HEK293 (cell line): ENCODE data around the gene BACE1.

Experiments
- CTCF ChIA-PET: fragments of 350-600 bp; formaldehyde crosslinking; extraction: SDS; loops from one replicate; lab custom pipeline; 2021; ENCODE audit warnings: antibody characterized with exemption; lab: Yijun Ruan, JAX
- POLR2A ChIA-PET: fragments of 300-600 bp; formaldehyde crosslinking; extraction: SDS; loops from one replicate; lab custom pipeline; 2020; ENCODE audit warnings: antibody characterized with exemption, inconsistent platforms; lab: Yijun Ruan, JAX
- H3K27ac ChIP-seq: fragments of 200-500 bp; sonication (Bioruptor generic); 2 replicates; pipeline ENCODE4 v1.5.1; 2014; ENCODE audit warnings: low read depth, low read length, control low read depth, inconsistent platforms; ENCODE audit errors: extremely low read depth
- H3K36me3 ChIP-seq, 2 experiments: fragments of 200-500 bp in 1 of 2; sonication (Bioruptor generic) in 1 of 2; 1 replicate in 1 of 2; 2 replicates in 1 of 2; pipeline ENCODE4 v1.5.1; 2014 to 2017; ENCODE audit warnings: inconsistent platforms in 2 of 2, low read length in 2 of 2; ENCODE audit not compliant: control insufficient read depth in 2 of 2, insufficient read depth in 1 of 2
- H3K4me1 ChIP-seq: fragments of 200-500 bp; sonication (Bioruptor generic); 2 replicates; pipeline ENCODE4 v1.5.1; 2014; ENCODE audit warnings: mild to moderate bottlenecking, low read length, inconsistent platforms; ENCODE audit not compliant: control insufficient read depth, insufficient read depth
- H3K4me3 ChIP-seq: 2 replicates; pipeline ENCODE4 v1.5.1; 2011; ENCODE audit warnings: low read depth, mild to moderate bottlenecking, control low read depth, low read length, moderate library complexity
- H3K9me3 ChIP-seq: fragments of 200-500 bp; sonication (Bioruptor generic); 2 replicates; pipeline ENCODE4 v1.5.1; 2014; ENCODE audit warnings: low read depth, low read length, inconsistent platforms; ENCODE audit not compliant: control insufficient read depth, insufficient read depth
- EGR2 ChIP-seq: fragments of 450-650 bp; formaldehyde crosslinking; IDR thresholded peaks from 2 replicates; pipeline ENCODE4 v1.5.1; 2016; ENCODE audit warnings: low read depth, missing biosample characterization, missing genetic modification characterization
- ZNF175 ChIP-seq: fragments of 450-650 bp; formaldehyde crosslinking; IDR thresholded peaks from 2 replicates; pipeline ENCODE4 v1.5.1; 2016; ENCODE audit warnings: missing biosample characterization, missing genetic modification characterization
- ZNF211 ChIP-seq: fragments of 450-650 bp; formaldehyde crosslinking; IDR thresholded peaks from 2 replicates; pipeline ENCODE4 v1.5.1; 2016; ENCODE audit warnings: low read depth, missing biosample characterization, missing genetic modification characterization
- ZNF266 ChIP-seq: fragments of 450-650 bp; formaldehyde crosslinking; IDR thresholded peaks from 2 replicates; pipeline ENCODE4 v1.5.1; 2016; ENCODE audit warnings: missing biosample characterization, missing genetic modification characterization, low read depth
- ZNF292 ChIP-seq: fragments of 450-650 bp; formaldehyde crosslinking; IDR thresholded peaks from 2 replicates; pipeline ENCODE4 v1.5.1; 2016; ENCODE audit warnings: low read depth, missing biosample characterization, missing genetic modification characterization, borderline replicate concordance
- ZNF366 ChIP-seq: fragments of 450-650 bp; formaldehyde crosslinking; conservative IDR thresholded peaks from 2 replicates; pipeline ENCODE4 v1.5.1; 2016; ENCODE audit warnings: missing biosample characterization, missing genetic modification characterization
- ZNF629 ChIP-seq: fragments of 450-650 bp; formaldehyde crosslinking; IDR thresholded peaks from 2 replicates; pipeline ENCODE4 v1.5.1; 2017; ENCODE audit warnings: missing biosample characterization, missing genetic modification characterization
- ZNF660 ChIP-seq: fragments of 450-650 bp; IDR thresholded peaks from 2 replicates; pipeline ENCODE4 v1.5.1; 2018; ENCODE audit warnings: missing biosample characterization, mild to moderate bottlenecking, missing genetic modification characterization
- ZNF776 ChIP-seq: fragments of 450-650 bp; formaldehyde crosslinking; IDR thresholded peaks from 2 replicates; pipeline ENCODE4 v1.5.0; 2017; ENCODE audit warnings: missing biosample characterization, missing genetic modification characterization, borderline replicate concordance
- ZNF843 ChIP-seq: fragments of 450-650 bp; formaldehyde crosslinking; IDR thresholded peaks from 2 replicates; pipeline ENCODE4 v1.5.1; 2016; ENCODE audit warnings: missing biosample characterization, missing genetic modification characterization
- TF ChIP-seq, protein P1 (sequence below): fragments of 450-650 bp; formaldehyde crosslinking; IDR thresholded peaks from 2 replicates; pipeline ENCODE4 v1.5.1; 2016; ENCODE audit warnings: missing biosample characterization, missing genetic modification characterization
- TF ChIP-seq, protein P2 (sequence below): fragments of 450-650 bp; formaldehyde crosslinking; IDR thresholded peaks from 2 replicates; pipeline ENCODE4 v1.5.1; 2016; ENCODE audit warnings: missing biosample characterization, missing genetic modification characterization
- TF ChIP-seq, protein P3 (sequence below): fragments of 450-650 bp; formaldehyde crosslinking; IDR thresholded peaks from 2 replicates; pipeline ENCODE4 v1.5.1; 2016; ENCODE audit warnings: missing biosample characterization, missing genetic modification characterization
- TF ChIP-seq, protein P4 (sequence below): fragments of 450-650 bp; formaldehyde crosslinking; IDR thresholded peaks from 2 replicates; pipeline ENCODE4 v1.5.1; 2016; ENCODE audit warnings: missing biosample characterization, missing genetic modification characterization
- TF ChIP-seq, protein P5 (sequence below): sonication (generic); formaldehyde crosslinking; IDR thresholded peaks from 2 replicates; pipeline ENCODE4 v1.8.1; 2022; ENCODE audit warnings: mild to moderate bottlenecking, moderate library complexity, missing genetic modification reagents

Gene BACE1

DNA sequence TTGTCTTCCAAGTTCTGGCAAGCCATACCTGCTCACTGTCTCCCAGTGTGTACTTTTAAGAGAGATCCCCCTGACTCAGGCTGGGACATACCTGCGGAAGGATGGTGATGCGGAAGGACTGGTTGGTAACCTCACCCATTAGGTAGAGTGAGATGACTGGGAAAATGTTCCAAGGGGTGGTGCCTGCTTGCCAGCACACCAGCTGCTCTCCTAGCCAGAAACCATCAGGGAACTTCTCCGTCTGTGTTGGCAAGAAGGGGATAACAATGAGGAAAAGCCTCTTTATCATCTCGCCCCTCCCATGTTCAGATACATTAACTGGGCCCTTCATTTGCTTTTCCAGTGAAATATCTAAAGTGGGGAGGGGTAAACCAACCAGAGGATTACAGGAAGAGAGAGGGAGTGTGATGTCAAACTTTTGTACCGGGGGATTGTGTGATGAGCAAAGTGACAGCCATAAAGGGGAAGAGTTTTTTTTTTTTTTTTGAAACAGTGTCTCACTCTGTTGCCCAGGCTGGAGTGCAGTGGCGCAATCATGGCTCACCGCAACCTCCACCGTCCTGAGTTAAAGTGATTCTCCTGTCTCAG is 25.2 kb downstream of the BACE1 start, which contains the start of gene BACE1-AS:
Gene BACE1-AS (plus strand): TSS at position 538 of the 588 bp plus-strand sequence.
- Histone ChIP-seq H3K27ac (no peak within 1 kb of the TSS), H3K9me3 (no peaks in the 10 kb centered on the region), H3K4me3 (no peak within 1 kb of the TSS), H3K36me3 (peaks cover 0 to 85% of the 10 kb centered on the region in 2 experiments), H3K4me1 (no peaks in the 10 kb centered on the region)
- TF ChIP-seq ZNF629 (tag by site-specific recombination) (no peak), ZNF366 (tag by site-specific recombination) (no peak), ZNF660 (tag by site-specific recombination) (no peak), ZNF266 (no peak), ZNF843 (tag by site-specific recombination) (no peak), ZNF776 (tag by site-specific recombination) (no peak), ZNF292 (tag by site-specific recombination) (no peak), ZNF211 (tag by site-specific recombination) (no peak), ZNF175 (no peak), EGR2 (tag by site-specific recombination) (no peak)
- TF ChIP-seq, protein P1, sequence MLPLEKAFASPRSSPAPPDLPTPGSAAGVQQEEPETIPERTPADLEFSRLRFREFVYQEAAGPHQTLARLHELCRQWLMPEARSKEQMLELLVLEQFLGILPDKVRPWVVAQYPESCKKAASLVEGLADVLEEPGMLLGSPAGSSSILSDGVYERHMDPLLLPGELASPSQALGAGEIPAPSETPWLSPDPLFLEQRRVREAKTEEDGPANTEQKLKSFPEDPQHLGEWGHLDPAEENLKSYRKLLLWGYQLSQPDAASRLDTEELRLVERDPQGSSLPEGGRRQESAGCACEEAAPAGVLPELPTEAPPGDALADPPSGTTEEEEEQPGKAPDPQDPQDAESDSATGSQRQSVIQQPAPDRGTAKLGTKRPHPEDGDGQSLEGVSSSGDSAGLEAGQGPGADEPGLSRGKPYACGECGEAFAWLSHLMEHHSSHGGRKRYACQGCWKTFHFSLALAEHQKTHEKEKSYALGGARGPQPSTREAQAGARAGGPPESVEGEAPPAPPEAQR, result no peak
- TF ChIP-seq, protein P2, sequence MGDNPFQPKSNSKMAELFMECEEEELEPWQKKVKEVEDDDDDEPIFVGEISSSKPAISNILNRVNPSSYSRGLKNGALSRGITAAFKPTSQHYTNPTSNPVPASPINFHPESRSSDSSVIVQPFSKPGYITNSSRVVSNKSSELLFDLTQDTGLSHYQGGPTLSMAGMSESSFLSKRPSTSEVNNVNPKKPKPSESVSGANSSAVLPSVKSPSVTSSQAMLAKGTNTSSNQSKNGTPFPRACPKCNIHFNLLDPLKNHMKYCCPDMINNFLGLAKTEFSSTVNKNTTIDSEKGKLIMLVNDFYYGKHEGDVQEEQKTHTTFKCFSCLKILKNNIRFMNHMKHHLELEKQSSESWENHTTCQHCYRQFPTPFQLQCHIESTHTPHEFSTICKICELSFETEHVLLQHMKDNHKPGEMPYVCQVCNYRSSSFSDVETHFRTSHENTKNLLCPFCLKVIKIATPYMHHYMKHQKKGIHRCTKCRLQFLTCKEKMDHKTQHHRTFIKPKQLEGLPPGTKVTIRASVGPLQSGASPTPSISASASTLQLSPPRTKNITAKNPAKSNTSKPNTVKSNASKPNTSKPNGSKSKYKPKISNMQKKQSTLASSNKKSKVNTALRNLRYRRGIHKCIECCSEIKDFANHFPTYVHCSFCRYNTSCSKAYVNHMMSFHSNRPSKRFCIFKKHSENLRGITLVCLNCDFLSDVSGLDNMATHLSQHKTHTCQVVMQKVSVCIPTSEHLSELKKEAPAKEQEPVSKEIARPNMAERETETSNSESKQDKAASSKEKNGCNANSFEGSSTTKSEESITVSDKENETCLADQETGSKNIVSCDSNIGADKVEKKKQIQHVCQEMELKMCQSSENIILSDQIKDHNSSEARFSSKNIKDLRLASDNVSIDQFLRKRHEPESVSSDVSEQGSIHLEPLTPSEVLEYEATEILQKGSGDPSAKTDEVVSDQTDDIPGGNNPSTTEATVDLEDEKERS (tag by site-specific recombination), result no peak
- TF ChIP-seq, protein P3, sequence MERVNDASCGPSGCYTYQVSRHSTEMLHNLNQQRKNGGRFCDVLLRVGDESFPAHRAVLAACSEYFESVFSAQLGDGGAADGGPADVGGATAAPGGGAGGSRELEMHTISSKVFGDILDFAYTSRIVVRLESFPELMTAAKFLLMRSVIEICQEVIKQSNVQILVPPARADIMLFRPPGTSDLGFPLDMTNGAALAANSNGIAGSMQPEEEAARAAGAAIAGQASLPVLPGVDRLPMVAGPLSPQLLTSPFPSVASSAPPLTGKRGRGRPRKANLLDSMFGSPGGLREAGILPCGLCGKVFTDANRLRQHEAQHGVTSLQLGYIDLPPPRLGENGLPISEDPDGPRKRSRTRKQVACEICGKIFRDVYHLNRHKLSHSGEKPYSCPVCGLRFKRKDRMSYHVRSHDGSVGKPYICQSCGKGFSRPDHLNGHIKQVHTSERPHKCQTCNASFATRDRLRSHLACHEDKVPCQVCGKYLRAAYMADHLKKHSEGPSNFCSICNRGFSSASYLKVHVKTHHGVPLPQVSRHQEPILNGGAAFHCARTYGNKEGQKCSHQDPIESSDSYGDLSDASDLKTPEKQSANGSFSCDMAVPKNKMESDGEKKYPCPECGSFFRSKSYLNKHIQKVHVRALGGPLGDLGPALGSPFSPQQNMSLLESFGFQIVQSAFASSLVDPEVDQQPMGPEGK (tag by site-specific recombination), result no peak
- TF ChIP-seq, protein P4, sequence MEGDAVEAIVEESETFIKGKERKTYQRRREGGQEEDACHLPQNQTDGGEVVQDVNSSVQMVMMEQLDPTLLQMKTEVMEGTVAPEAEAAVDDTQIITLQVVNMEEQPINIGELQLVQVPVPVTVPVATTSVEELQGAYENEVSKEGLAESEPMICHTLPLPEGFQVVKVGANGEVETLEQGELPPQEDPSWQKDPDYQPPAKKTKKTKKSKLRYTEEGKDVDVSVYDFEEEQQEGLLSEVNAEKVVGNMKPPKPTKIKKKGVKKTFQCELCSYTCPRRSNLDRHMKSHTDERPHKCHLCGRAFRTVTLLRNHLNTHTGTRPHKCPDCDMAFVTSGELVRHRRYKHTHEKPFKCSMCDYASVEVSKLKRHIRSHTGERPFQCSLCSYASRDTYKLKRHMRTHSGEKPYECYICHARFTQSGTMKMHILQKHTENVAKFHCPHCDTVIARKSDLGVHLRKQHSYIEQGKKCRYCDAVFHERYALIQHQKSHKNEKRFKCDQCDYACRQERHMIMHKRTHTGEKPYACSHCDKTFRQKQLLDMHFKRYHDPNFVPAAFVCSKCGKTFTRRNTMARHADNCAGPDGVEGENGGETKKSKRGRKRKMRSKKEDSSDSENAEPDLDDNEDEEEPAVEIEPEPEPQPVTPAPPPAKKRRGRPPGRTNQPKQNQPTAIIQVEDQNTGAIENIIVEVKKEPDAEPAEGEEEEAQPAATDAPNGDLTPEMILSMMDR (tag by site-specific recombination), result no peak
- TF ChIP-seq, protein P5, sequence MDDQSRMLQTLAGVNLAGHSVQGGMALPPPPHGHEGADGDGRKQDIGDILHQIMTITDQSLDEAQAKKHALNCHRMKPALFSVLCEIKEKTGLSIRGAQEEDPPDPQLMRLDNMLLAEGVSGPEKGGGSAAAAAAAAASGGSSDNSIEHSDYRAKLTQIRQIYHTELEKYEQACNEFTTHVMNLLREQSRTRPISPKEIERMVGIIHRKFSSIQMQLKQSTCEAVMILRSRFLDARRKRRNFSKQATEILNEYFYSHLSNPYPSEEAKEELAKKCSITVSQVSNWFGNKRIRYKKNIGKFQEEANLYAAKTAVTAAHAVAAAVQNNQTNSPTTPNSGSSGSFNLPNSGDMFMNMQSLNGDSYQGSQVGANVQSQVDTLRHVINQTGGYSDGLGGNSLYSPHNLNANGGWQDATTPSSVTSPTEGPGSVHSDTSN (CRISPR knock-in tag), result no peak
- POLR2A ChIA-PET, result interaction anchor here (0.7 kb wide), 1 partner anchor 13 kb away, joined by 5 read pairs; no protein-coding TSS in a partner anchor
- CTCF ChIA-PET, result no interaction called here
